C4-2B (cell line): ENCODE data around the gene SFTPD.

Experiments used
- ZFX ChIP-seq: fragments of 450-650 bp; IDR thresholded peaks from 2 replicates; pipeline ENCODE4 v1.6.1; 2017
- TF ChIP-seq, protein P1 (sequence below): fragments of 450-650 bp; conservative IDR thresholded peaks from 2 replicates; pipeline ENCODE4 v1.5.1; 2017; ENCODE audit warnings: mild to moderate bottlenecking

DNA sequence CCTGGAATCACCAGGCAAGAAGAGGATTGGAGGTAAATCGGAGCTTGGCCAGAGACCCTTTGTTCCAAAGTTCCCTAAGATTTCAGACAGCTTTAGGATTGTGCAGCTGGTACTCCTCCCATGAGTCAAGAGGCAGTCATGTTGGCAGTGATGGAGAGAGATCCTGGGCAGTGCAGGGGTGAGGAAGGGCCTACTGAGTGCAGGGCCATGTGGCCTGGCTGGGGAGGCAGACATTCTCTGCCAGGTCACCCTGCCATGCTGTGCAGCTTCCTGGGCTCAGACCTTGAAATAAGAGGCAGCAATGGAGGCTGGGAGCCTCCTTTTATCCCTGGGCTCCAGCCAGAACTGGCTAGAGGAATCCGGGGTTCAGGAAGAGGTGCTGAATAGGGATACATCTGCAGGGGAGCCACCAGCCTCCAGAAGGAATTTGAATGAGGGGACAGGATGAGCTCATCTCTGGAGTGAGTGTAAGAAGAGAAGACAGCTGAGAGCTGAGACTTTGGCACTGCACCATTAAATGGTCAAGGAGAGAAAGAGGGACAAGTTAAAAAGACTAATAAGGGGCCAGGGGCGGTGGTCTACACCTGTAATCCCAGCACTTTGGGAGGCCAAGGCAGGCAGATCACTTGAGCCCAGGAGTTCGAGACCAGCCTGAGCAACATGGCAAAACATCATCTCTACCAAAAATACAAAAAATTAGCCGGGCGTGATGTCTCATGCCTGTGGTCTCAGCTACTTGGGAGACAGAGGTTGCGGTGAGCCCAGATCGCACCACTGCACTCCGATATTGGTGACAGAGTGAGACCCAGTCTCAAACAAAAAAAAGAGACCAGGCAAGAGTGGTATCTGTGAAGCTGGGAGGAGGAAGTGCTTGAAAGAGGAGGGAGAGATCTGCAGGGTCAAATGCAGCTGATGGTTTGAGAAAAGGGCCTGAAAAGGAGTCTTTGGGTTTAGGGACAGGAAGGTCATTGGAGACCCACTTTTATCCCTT lies 12.0 kb downstream of the SFTPD start:
- TF ChIP-seq, protein P1, sequence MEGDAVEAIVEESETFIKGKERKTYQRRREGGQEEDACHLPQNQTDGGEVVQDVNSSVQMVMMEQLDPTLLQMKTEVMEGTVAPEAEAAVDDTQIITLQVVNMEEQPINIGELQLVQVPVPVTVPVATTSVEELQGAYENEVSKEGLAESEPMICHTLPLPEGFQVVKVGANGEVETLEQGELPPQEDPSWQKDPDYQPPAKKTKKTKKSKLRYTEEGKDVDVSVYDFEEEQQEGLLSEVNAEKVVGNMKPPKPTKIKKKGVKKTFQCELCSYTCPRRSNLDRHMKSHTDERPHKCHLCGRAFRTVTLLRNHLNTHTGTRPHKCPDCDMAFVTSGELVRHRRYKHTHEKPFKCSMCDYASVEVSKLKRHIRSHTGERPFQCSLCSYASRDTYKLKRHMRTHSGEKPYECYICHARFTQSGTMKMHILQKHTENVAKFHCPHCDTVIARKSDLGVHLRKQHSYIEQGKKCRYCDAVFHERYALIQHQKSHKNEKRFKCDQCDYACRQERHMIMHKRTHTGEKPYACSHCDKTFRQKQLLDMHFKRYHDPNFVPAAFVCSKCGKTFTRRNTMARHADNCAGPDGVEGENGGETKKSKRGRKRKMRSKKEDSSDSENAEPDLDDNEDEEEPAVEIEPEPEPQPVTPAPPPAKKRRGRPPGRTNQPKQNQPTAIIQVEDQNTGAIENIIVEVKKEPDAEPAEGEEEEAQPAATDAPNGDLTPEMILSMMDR, result no peak
- TF ChIP-seq ZFX, result no peak
